Measurements from ENCODE around the gene OBSCN.

Gene OBSCN

DNA sequence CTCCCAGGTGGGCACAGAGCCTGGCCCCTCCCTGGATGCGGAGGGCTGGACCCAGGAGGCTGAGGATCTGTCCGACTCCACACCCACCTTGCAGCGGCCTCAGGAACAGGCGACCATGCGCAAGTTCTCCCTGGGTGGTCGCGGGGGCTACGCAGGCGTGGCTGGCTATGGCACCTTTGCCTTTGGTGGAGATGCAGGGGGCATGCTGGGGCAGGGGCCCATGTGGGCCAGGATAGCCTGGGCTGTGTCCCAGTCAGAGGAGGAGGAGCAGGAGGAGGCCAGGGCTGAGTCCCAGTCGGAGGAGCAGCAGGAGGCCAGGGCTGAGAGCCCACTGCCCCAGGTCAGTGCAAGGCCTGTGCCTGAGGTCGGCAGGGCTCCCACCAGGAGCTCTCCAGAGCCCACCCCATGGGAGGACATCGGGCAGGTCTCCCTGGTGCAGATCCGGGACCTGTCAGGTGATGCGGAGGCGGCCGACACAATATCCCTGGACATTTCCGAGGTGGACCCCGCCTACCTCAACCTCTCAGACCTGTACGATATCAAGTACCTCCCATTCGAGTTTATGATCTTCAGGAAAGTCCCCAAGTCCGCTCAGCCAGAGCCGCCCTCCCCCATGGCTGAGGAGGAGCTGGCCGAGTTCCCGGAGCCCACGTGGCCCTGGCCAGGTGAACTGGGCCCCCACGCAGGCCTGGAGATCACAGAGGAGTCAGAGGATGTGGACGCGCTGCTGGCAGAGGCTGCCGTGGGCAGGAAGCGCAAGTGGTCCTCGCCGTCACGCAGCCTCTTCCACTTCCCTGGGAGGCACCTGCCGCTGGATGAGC, 164.5 kb downstream of the OBSCN start:
- H3K4me1 Mint-ChIP-seq = peaks cover 8% of the 10 kb centered on the region
- TF ChIP-seq, protein P1, sequence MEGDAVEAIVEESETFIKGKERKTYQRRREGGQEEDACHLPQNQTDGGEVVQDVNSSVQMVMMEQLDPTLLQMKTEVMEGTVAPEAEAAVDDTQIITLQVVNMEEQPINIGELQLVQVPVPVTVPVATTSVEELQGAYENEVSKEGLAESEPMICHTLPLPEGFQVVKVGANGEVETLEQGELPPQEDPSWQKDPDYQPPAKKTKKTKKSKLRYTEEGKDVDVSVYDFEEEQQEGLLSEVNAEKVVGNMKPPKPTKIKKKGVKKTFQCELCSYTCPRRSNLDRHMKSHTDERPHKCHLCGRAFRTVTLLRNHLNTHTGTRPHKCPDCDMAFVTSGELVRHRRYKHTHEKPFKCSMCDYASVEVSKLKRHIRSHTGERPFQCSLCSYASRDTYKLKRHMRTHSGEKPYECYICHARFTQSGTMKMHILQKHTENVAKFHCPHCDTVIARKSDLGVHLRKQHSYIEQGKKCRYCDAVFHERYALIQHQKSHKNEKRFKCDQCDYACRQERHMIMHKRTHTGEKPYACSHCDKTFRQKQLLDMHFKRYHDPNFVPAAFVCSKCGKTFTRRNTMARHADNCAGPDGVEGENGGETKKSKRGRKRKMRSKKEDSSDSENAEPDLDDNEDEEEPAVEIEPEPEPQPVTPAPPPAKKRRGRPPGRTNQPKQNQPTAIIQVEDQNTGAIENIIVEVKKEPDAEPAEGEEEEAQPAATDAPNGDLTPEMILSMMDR (IDR thresholded peaks at IDR 0.05) = no peak
- H3K27ac Mint-ChIP-seq = no peak overlapping the region
- H3K4me3 Mint-ChIP-seq = no peak overlapping the region
- H3K27me3 Mint-ChIP-seq (ENCODE audit: low read depth, poor library complexity) = peaks cover 4% of the 10 kb centered on the region
- no peak for DNase-seq
- peaks cover 5% of the 10 kb centered on the region for H3K36me3 Mint-ChIP-seq (ENCODE audit: low read depth)
- no peaks in the 10 kb centered on the region for H3K9me3 Mint-ChIP-seq

DNA sequence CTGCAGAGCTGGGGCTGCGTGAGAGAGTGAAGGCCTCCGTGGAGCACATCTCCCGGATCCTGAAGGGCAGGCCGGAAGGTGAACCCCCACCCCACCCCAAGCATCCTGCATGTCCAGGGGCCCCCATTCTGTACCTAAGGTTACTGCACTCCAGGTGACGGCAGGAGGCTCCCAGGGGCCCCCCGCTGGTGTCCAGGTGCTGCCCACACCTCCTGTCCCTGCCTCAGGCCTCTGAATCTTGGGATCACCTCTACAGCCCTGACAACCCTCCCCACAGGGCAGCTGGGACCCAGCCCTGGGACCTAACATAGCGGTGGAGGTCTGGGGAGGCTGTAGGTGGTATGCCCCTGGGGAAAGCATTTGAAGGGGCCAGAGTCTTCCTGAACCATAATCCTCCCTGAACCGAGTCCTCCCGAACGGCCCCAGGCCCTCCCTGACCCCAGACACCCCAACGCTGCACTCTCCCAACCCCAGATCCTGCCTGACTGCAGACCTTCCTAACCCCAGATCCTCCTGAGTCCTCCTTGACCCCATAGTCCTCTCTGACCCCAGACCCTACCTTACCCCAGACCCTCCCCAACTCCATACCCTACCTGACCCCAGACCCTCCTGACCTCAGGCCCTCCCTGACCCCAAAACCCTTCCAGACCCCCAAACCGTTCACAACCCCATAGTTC, 165.3 kb downstream of the OBSCN start:
- no peak overlapping the region for H3K4me3 Mint-ChIP-seq
- DNase-seq = no peak
- no peaks in the 10 kb centered on the region for H3K9me3 Mint-ChIP-seq
- H3K4me1 Mint-ChIP-seq = peaks cover 8% of the 10 kb centered on the region
- no peak overlapping the region for H3K27ac Mint-ChIP-seq
- TF ChIP-seq, protein P1 (IDR thresholded peaks at IDR 0.05) = no peak
- peaks cover 5% of the 10 kb centered on the region for H3K36me3 Mint-ChIP-seq (ENCODE audit: low read depth)
- peaks cover 4% of the 10 kb centered on the region for H3K27me3 Mint-ChIP-seq (ENCODE audit: low read depth, poor library complexity)

GRCh38 chr1:228373681-228374571, 166.1 kb downstream of the OBSCN start:
- no peaks in the 10 kb centered on the region for H3K9me3 Mint-ChIP-seq
- H3K27ac Mint-ChIP-seq = no peak overlapping the region
- H3K4me3 Mint-ChIP-seq = no peak overlapping the region
- peaks cover 5% of the 10 kb centered on the region for H3K27me3 Mint-ChIP-seq (ENCODE audit: low read depth, poor library complexity)
- H3K36me3 Mint-ChIP-seq (ENCODE audit: low read depth) = peaks cover 5% of the 10 kb centered on the region
- H3K4me1 Mint-ChIP-seq = peaks cover 7% of the 10 kb centered on the region
- TF ChIP-seq, protein P1 (IDR thresholded peaks at IDR 0.05) = no peak
- DNase-seq = no peak

DNA sequence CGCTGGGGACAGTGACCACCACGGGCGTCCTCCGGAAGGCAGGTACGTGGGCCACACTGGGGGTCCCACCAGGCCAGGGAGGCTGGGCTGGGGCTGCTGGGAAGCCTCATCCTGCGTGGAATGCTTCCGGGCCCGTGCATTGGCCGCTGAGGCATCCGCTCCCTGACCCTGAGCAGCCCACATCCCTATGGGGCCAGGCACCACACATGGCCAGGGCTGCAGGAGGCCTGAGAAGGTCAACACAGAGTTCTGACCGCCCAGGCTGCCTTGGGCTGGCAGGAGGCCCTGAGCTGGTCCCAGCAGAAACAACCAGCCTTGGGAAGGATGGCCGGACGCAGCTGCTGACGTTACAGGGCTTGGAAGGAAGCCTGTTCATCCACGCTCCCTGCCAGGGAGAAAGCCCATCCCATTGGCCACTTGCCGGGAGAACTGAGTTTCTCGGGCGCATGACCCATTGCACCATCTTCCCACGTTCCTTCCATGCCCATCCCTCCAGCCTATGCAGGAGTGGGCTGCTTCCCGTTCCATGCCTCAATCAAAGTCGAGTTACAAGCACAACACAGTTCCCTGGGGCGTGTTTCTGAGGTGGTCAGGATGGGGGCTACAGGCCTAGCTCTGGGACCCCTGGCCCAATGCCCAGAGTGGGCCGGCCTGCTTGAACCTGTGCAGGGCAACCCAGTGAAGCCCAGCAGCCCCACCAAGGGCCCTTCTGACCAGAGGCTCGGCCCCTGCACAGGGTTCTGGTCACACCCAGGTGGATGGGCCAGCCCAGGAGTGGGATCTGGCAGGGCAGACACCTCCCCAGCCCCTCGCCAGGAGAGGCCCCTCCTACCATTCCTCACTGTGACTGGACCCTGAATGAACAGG, 167.1 kb downstream of the OBSCN start:
- DNase-seq = no peak
- no peak overlapping the region for H3K27ac Mint-ChIP-seq

More for the DNA sequence above, 167.1 kb downstream of the OBSCN start:
- Mint-ChIP-seq H3K27me3 (ENCODE audit: low read depth, poor library complexity) (peaks cover 15% of the 10 kb centered on the region), H3K4me1 (peaks cover 12% of the 10 kb centered on the region), H3K4me3 (no peak overlapping the region), H3K9me3 (no peaks in the 10 kb centered on the region), H3K36me3 (ENCODE audit: low read depth) (peaks cover 5% of the 10 kb centered on the region)
- TF ChIP-seq, protein P1 (IDR thresholded peaks at IDR 0.05) = no peak
